Adrenal gland (tissue), 12 donors: ENCODE results near the gene SWI5. TPM values are rescaled to one million over a fixed set of nuclear protein-coding genes. Genes with fewer than 3 reads are reported as not detected.

Experiments used
- DNase-seq, 7 donors: peaks; one replicate each; pipeline ENCODE4 v3.0.0-alpha.2; 2019 to 2020
- H3K27ac ChIP-seq, 5 donors: fragments of 200-600 bp; sonication (generic) in 4 of 5; 1 replicate in 3 of 5; 2 replicates in 2 of 5; pipeline versions ENCODE4 v1.5.1 to v1.8.0; 2016 to 2020; ENCODE audit warnings: mild to moderate bottlenecking in 1 of 5
- H3K27me3 ChIP-seq: fragments of 200-600 bp; 2 replicates; pipeline ENCODE4 v1.8.0; 2021
- H3K36me3 ChIP-seq, 2 donors: fragments of 200-600 bp; replicated peaks in 1 of 2; 1 replicate in 1 of 2; 2 replicates in 1 of 2; pipeline versions ENCODE4 v1.5.1 to v1.8.0; 2018 to 2022
- H3K4me1 ChIP-seq, 2 donors: fragments of 200-600 bp; replicated peaks in 1 of 2; 1 replicate in 1 of 2; 2 replicates in 1 of 2; pipeline versions ENCODE4 v1.5.1 to v1.8.0; 2018 to 2021
- H3K4me3 ChIP-seq, 4 donors: fragments of 200-600 bp; sonication (generic) in 3 of 4; one replicate each; pipeline ENCODE4 v1.5.1; 2016 to 2018
- H3K9me3 ChIP-seq, 3 donors: fragments of 200-600 bp; sonication (generic) in 1 of 3; replicated peaks in 1 of 3; 1 replicate in 2 of 3; 2 replicates in 1 of 3; pipeline versions ENCODE4 v1.5.1 to v1.8.0; 2016 to 2021
- POLR2A ChIP-seq, 2 donors: fragments of 450-650 bp; IDR thresholded peaks; one replicate each; pipeline ENCODE4 v1.6.1; 2017; ENCODE audit warnings: antibody characterized with exemption in 2 of 2, mild to moderate bottlenecking in 2 of 2, moderate library complexity in 1 of 2
- whole genome bisulfite sequencing, 4 donors: extraction: QIAGEN DNeasy Blood & Tissue Kit in 2 of 4; methylation state at CpG; one replicate each; pipeline versions ENCODE4 v1.1.5 to v1.1.7; 2013 to 2017; 5-methylcytosine and 5-hydroxymethylcytosine counted together
- intact Hi-C, 2 donors: fragments of 100-400 bp; cut with DNase I; formaldehyde crosslinking; loops; one replicate each; pipeline versions ENCODE4 v1.14.1 to v1.15.0; 2022 to 2023
- polyA plus RNA-seq, 3 donors: library from polyadenylated mRNA; stranded (reverse); fragments of 200-250 nt in 2 of 3; fragments of 350-450 nt in 1 of 3; fragmentation: Illumina TruSeq in 1 of 3; extraction: RNeasy Lipid Tissue Mini Kit (QIAGEN cat#74804) in 1 of 3; gene quantifications; one replicate each; pipeline ENCODE4 v1.2.3, GENCODE V29; 2013 to 2014
- total RNA-seq, 9 donors: library from RNA; depleted of rRNA in 4 of 9; stranded (reverse); fragments of >200 nt in 4 of 9; fragments of 120-200 nt in 1 of 9; fragmentation: NEBNext Ultra II Directional in 1 of 9; extraction: Animal tissue kit (Norgen Biotek cat#: 25700) in 1 of 9; gene quantifications; one replicate each; pipeline versions ENCODE4 v1.1.0 to v1.2.4, GENCODE V29; 2013 to 2023
- TF ChIP-seq, protein P1 (sequence below), 6 experiments: fragments of 450-650 bp in 4 of 6; fragments of 200-600 bp in 2 of 6; sonication (generic) in 1 of 6; IDR thresholded peaks; 1 replicate in 5 of 6; 2 replicates in 1 of 6; pipeline versions ENCODE4 v1.5.1 to v1.8.0; 2016 to 2021; ENCODE audit warnings: antibody characterized with exemption in 6 of 6, mild to moderate bottlenecking in 2 of 6, moderate library complexity in 1 of 6
- donor health status: healthy with polysubstance abuse.
- donor health status: Bipolar disorder and iron deficiency.
- donor health status: DM: yes; HTN: yes; CAD: no.
- donor health status: DM: no; HTN: no; CAD: no.
- donor health status: DM: no; HTN: no; CAD: no.
- donor health status: DM: yes; HTN: yes; CAD: no.

Gene SWI5
- total and polyA plus RNA-seq, 12 donors: 17.7 to 58.9 (median 26.4) TPM

DNA sequence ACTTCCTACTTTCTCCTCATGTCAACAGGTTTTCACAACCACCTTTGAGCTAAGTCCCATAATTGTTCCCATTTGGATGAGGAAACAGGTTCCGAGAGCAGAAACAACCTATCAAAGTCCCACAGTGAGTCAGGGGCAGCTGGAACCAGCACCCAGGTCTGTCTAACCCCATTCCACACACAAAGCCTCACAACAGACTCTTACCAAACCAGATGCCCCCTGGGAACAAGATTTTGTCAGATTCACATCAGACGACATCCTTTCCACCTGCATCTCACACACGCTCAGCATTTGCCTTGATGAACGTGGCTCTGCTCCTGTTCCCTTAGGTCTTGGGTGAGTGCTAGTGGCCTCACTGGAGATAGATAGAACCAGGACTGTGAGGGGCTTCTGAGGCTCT lies 17.0 kb downstream of the SWI5 start:
- Histone ChIP-seq H3K4me1 (no peaks in the 10 kb centered on the region), H3K4me3 (no peak overlapping the region), H3K27me3 (no peaks in the 10 kb centered on the region), H3K36me3 (peaks cover 0 to 3% of the 10 kb centered on the region in 2 donors), H3K9me3 (no peaks in the 10 kb centered on the region), H3K27ac (no peak overlapping the region)
- DNase-seq: no peak
- WGBS, 4 donors: 84 to 93% (median 91%) methylated on average over 4 of the region's 4 CpGs
- intact Hi-C loops: loop anchor here (5.0 to 10.0 kb wide), 2 partner anchors 49 to 52 kb away; partner anchors contain the start of gene SLC27A4 (in 2 of the 2)
- no peak for TF ChIP-seq POLR2A (IDR thresholded peaks at IDR 0.05)
- TF ChIP-seq, protein P1, sequence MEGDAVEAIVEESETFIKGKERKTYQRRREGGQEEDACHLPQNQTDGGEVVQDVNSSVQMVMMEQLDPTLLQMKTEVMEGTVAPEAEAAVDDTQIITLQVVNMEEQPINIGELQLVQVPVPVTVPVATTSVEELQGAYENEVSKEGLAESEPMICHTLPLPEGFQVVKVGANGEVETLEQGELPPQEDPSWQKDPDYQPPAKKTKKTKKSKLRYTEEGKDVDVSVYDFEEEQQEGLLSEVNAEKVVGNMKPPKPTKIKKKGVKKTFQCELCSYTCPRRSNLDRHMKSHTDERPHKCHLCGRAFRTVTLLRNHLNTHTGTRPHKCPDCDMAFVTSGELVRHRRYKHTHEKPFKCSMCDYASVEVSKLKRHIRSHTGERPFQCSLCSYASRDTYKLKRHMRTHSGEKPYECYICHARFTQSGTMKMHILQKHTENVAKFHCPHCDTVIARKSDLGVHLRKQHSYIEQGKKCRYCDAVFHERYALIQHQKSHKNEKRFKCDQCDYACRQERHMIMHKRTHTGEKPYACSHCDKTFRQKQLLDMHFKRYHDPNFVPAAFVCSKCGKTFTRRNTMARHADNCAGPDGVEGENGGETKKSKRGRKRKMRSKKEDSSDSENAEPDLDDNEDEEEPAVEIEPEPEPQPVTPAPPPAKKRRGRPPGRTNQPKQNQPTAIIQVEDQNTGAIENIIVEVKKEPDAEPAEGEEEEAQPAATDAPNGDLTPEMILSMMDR (IDR thresholded peaks at IDR 0.05): no peak

DNA sequence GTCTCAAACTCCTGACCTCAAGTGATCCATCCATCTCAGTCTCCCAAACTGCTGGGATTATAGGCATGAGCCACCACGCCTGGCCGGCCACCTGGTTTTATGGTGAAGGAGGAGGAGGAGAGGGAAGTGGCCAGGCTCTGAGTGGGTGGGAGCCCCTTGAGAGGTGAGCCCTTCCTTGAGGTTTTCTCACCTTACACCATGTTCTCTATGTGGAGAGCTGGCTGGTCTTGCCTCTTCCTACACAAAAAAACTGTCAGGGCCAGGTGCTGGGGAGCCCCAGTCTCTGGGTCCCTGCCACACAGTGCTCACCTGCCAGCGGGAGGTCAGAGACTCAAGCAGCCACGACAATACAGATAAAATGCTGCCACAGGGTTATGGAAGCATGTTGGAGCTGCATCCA lies 18.1 kb downstream of the SWI5 start:
- Histone ChIP-seq H3K27me3 (no peaks in the 10 kb centered on the region), H3K4me1 (no peaks in the 10 kb centered on the region), H3K36me3 (no peaks in the 10 kb centered on the region), H3K9me3 (no peaks in the 10 kb centered on the region), H3K4me3 (no peak overlapping the region), H3K27ac (no peak overlapping the region)
- intact Hi-C loops: loop anchor here (5.0 to 10.0 kb wide), 2 partner anchors 48 to 51 kb away; partner anchors contain the start of gene SLC27A4 (in 2 of the 2)
- DNase-seq: no peak
- TF ChIP-seq, protein P1 (IDR thresholded peaks at IDR 0.05): no peak
- TF ChIP-seq POLR2A (IDR thresholded peaks at IDR 0.05): no peak
- 85 to 92% (median 87%) methylated on average over 3 to 4 of the region's 4 CpGs for WGBS, 4 donors

DNA sequence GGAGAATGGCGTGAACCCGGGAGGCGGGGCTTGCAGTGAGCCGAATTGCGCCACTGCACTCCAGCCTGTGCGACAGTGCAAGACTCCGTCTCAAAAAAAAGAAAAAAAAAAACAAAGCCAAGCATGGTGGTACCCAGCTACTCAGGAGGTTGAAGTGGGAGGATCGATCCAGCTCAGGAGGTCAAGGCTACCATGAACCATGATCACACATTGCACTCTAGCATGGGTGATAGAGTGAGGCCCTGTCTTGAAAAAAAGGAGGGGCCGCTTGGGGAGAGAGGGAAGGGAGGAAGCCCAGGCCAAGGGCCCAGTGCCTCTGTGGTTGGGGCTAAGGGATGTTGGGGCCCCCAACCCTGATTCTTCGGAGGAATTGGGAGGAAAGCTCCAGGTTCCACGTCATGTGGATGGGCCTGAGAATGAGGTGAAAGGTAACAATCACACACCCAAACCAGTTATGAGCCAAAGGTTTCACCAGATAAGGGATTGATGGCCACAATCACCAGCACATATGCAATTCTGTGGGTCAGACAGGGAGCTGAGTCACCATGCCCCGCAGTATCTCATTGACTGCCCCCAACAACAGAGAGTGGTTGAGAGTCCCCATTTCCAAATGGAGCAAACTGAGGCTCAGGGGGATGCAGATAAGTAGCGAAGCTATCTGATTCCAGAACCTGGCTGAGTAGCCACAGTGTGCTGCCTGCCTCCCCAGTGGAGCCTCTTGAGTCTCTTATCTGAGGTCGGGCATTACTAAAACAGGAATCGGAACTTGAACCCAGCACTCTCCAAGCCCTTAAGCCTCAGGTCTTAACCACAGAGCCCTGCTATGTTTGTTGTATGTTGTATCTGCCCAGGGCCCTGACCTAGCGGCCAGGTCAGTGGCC lies 20.5 kb downstream of the SWI5 start:
- Histone ChIP-seq H3K9me3 (no peaks in the 10 kb centered on the region), H3K36me3 (no peaks in the 10 kb centered on the region), H3K4me1 (no peaks in the 10 kb centered on the region), H3K4me3 (no peak overlapping the region), H3K27me3 (no peaks in the 10 kb centered on the region), H3K27ac (no peak overlapping the region)
- 84 to 87% (median 85%) methylated on average over 14 to 16 of the region's 16 CpGs for WGBS, 4 donors
- DNase-seq: no peak
- no peak for TF ChIP-seq POLR2A (IDR thresholded peaks at IDR 0.05)
- TF ChIP-seq, protein P1 (IDR thresholded peaks at IDR 0.05): no peak
- intact Hi-C loops: loop anchor here in 1 of 2 donors (10.0 kb wide), 1 partner anchor 48 kb away; the partner anchor contains the start of gene SLC27A4

DNA sequence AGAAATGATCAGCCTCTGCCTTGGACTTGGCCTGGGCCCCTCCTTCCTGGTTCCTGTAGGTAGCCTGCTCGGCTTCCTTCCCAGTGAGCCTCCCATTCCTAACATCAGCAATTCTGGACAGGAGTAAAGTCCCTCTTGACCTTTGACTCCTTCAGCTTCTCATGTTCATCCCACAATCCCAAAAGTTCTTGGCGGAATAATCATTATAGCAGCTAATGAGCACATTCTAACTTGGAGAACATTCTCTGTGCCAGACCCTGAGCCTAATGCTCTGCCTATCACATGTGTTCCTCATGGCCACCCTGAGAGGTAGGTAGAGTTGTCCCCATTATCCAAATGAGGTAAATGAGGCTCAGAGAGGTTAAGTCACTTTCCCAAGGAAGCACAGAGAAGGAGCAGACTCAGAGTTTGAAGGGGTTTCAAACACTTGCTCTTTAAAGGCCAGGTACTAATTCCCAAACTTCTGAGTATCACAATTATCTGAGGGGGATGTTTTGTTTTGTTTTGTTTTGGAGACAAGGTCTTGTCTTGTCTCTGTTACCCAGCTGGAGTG lies 21.2 kb downstream of the SWI5 start:
- no peaks in the 10 kb centered on the region for H3K36me3 ChIP-seq
- H3K27ac ChIP-seq: no peak overlapping the region
- intact Hi-C loops: loop anchor here in 1 of 2 donors (10.0 kb wide), 1 partner anchor 48 kb away; the partner anchor contains the start of gene SLC27A4
- no peaks in the 10 kb centered on the region for H3K4me1 ChIP-seq
- 78 to 100% (median 96%) methylated on average over 2 of the region's 2 CpGs for WGBS, 4 donors
- no peak for DNase-seq
- no peak overlapping the region for H3K4me3 ChIP-seq
- H3K9me3 ChIP-seq: no peaks in the 10 kb centered on the region
- H3K27me3 ChIP-seq: no peaks in the 10 kb centered on the region
- TF ChIP-seq, protein P1 (IDR thresholded peaks at IDR 0.05): no peak
- TF ChIP-seq POLR2A (IDR thresholded peaks at IDR 0.05): no peak
